Liver (tissue), 9 donors: ENCODE measurements around the gene COPZ1. TPM values are rescaled to one million over a fixed set of nuclear protein-coding genes. Genes with fewer than 3 reads are reported as not detected.

Experiments used
- DNase-seq: peaks from one replicate; pipeline ENCODE4 v3.0.0-alpha.2; 2017; ENCODE audit warnings: low spot score
- H3K27ac ChIP-seq, 2 donors: one replicate each; pipeline ENCODE4 v1.7.0; 2013; ENCODE audit warnings: inconsistent platforms in 2 of 2, low read length in 2 of 2, control low read depth in 1 of 2, low read depth in 1 of 2, mild to moderate bottlenecking in 1 of 2
- H3K27me3 ChIP-seq, 4 donors: one replicate each; pipeline versions ENCODE4 v1.6.1 to v1.7.0; 2013; ENCODE audit warnings: low read length in 3 of 4, inconsistent platforms in 1 of 4, mild to moderate bottlenecking in 1 of 4, moderate library complexity in 1 of 4; ENCODE audit not compliant: control insufficient read depth in 4 of 4, insufficient read depth in 4 of 4
- H3K36me3 ChIP-seq, 4 donors: one replicate each; pipeline versions ENCODE4 v1.6.1 to v1.7.0; 2013; ENCODE audit warnings: low read length in 3 of 4, mild to moderate bottlenecking in 3 of 4, low read depth in 1 of 4, moderate library complexity in 1 of 4; ENCODE audit not compliant: control insufficient read depth in 4 of 4, insufficient read depth in 3 of 4
- H3K4me1 ChIP-seq, 4 donors: one replicate each; pipeline versions ENCODE4 v1.6.1 to v1.7.0; 2013; ENCODE audit warnings: low read length in 3 of 4, mild to moderate bottlenecking in 3 of 4, moderate library complexity in 1 of 4; ENCODE audit not compliant: control insufficient read depth in 4 of 4, insufficient read depth in 4 of 4
- H3K4me3 ChIP-seq, 3 donors: one replicate each; pipeline versions ENCODE4 v1.6.1 to v1.7.0; 2013; ENCODE audit warnings: low read length in 3 of 3, control low read depth in 1 of 3, low read depth in 1 of 3, mild to moderate bottlenecking in 1 of 3
- H3K9ac ChIP-seq, 2 donors: one replicate each; pipeline ENCODE4 v1.7.0; 2013; ENCODE audit warnings: low read length in 2 of 2, mild to moderate bottlenecking in 2 of 2, moderate library complexity in 2 of 2, control low read depth in 1 of 2, low read depth in 1 of 2
- H3K9me3 ChIP-seq, 4 donors: one replicate each; pipeline versions ENCODE4 v1.6.1 to v1.7.0; 2013; ENCODE audit warnings: low read length in 3 of 4; ENCODE audit not compliant: control insufficient read depth in 4 of 4
- EGR1 ChIP-seq, 2 donors: IDR thresholded peaks; 2 replicates each; pipeline ENCODE4 v1.6.1; 2016 to 2018; ENCODE audit warnings: antibody characterized with exemption in 2 of 2, low read depth in 2 of 2
- FOXA1 ChIP-seq: IDR thresholded peaks from 2 replicates; pipeline ENCODE4 v1.6.1; 2016; ENCODE audit warnings: antibody characterized with exemption
- FOXA2 ChIP-seq: IDR thresholded peaks from 2 replicates; pipeline ENCODE4 v1.6.1; 2016; ENCODE audit warnings: antibody characterized with exemption
- GABPA ChIP-seq, 2 donors: IDR thresholded peaks in 1 of 2; conservative IDR thresholded peaks in 1 of 2; 2 replicates each; pipeline ENCODE4 v1.6.1; 2016; ENCODE audit warnings: antibody characterized with exemption in 2 of 2, mild to moderate bottlenecking in 1 of 2, moderate library complexity in 1 of 2
- HNF4A ChIP-seq, 2 donors: conservative IDR thresholded peaks; 2 replicates each; pipeline ENCODE4 v1.6.1; 2016; ENCODE audit warnings: antibody characterized with exemption in 2 of 2, mild to moderate bottlenecking in 2 of 2
- HNF4G ChIP-seq: IDR thresholded peaks from 2 replicates; pipeline ENCODE4 v1.6.1; 2016; ENCODE audit warnings: antibody characterized with exemption
- JUND ChIP-seq, 2 donors: IDR thresholded peaks; 2 replicates each; pipeline ENCODE4 v1.6.1; 2016; ENCODE audit warnings: antibody characterized with exemption in 2 of 2
- NR2F2 ChIP-seq: IDR thresholded peaks from 2 replicates; pipeline ENCODE4 v1.6.1; 2016; ENCODE audit warnings: antibody characterized with exemption
- RAD21 ChIP-seq, 2 donors: IDR thresholded peaks; 2 replicates each; pipeline ENCODE4 v1.6.1; 2016; ENCODE audit warnings: antibody characterized with exemption in 2 of 2, mild to moderate bottlenecking in 2 of 2
- RXRA ChIP-seq, 2 donors: IDR thresholded peaks; 2 replicates each; pipeline ENCODE4 v1.6.1; 2017 to 2018; ENCODE audit warnings: antibody characterized with exemption in 2 of 2, mild to moderate bottlenecking in 1 of 2
- SP1 ChIP-seq: IDR thresholded peaks from 2 replicates; pipeline ENCODE4 v1.6.1; 2018; ENCODE audit warnings: antibody characterized with exemption, mild to moderate bottlenecking
- TAF1 ChIP-seq: conservative IDR thresholded peaks from 2 replicates; pipeline ENCODE4 v1.6.1; 2016; ENCODE audit warnings: antibody characterized with exemption, mild to moderate bottlenecking
- YY1 ChIP-seq: IDR thresholded peaks from 2 replicates; pipeline ENCODE4 v1.6.1; 2016; ENCODE audit warnings: antibody characterized with exemption, mild to moderate bottlenecking
- WGBS: extraction: QIAGEN DNeasy Blood & Tissue Kit; methylation state at CpG from one replicate; pipeline ENCODE4 v1.1.7; 2013; 5-methylcytosine and 5-hydroxymethylcytosine counted together
- polyA plus RNA-seq, 2 donors: library from polyadenylated mRNA; stranded (reverse) in 1 of 2; unstranded in 1 of 2; fragments of 200-250 nt in 1 of 2; fragments of >200 nt in 1 of 2; fragmentation: Nextera tagmentation in 1 of 2; extraction: Ambion mirVana in 1 of 2; gene quantifications; one replicate each; pipeline versions ENCODE4 v1.2.1 to v1.2.3, GENCODE V29; 2013 to 2015
- total RNA-seq, 2 donors: library from RNA; depleted of rRNA; stranded (reverse); fragments of >200 nt; gene quantifications; one replicate each; pipeline ENCODE4 v1.2.3, GENCODE V29; 2014
- TF ChIP-seq, protein P1 (sequence below): IDR thresholded peaks from 2 replicates; pipeline ENCODE4 v1.6.1; 2016; ENCODE audit warnings: antibody characterized with exemption
- TF ChIP-seq, protein P2 (sequence below): IDR thresholded peaks from 2 replicates; pipeline ENCODE4 v1.6.1; 2016; ENCODE audit warnings: antibody characterized with exemption
- TF ChIP-seq, protein P3 (sequence below): IDR thresholded peaks from 2 replicates; pipeline ENCODE4 v1.6.1; 2016; ENCODE audit warnings: antibody characterized with exemption
- TF ChIP-seq, protein P4 (sequence below): fragments of 150-350 bp; IDR thresholded peaks from 2 replicates; pipeline ENCODE4 v1.5.1; 2017; ENCODE audit warnings: improper control_type of control experiment, low read depth, low read length; ENCODE audit not compliant: missing input control
- TF ChIP-seq, protein P5 (sequence below): IDR thresholded peaks from 2 replicates; pipeline ENCODE4 v1.6.1; 2016; ENCODE audit warnings: antibody characterized with exemption, mild to moderate bottlenecking
- donor health status: healthy.
- donor health status: healthy.
- donor health status: healthy.
- donor health status: healthy.
- donor health status: healthy.

Gene COPZ1
- total and polyA plus RNA-seq, 4 donors: 54.6 to 92.6 (median 79.8) TPM

DNA sequence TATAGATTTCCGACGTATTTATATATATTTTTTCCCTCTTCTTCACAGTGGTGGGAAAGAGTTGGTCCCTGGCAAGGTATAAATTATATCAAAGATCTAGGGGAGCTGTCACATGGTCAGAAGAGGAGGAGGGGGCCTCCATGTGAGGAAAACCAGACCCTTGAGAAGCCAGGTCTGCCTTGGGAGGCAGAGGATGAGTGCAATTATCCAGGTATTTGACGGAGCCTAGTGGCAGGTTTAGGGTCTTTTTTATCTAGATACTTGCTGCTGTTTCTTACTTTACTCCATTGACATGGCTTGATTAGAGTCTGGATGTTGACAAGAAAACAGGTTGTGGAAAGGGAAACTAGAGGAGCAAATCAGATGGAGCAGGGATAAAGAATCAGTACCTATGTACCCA, 5.5 kb downstream of the COPZ1 start:
- H3K9ac ChIP-seq: no peak overlapping the region
- H3K36me3 ChIP-seq: no peaks in the 10 kb centered on the region
- H3K4me1 ChIP-seq: peaks cover 8 to 19% (median 16%) of the 10 kb centered on the region in 4 donors
- H3K27ac ChIP-seq: no peak overlapping the region
- H3K9me3 ChIP-seq: no peaks in the 10 kb centered on the region
- WGBS: 89% methylated on average over 3 of the region's 3 CpGs
- no peaks in the 10 kb centered on the region for H3K27me3 ChIP-seq
- TF ChIP-seq GABPA (IDR thresholded peaks at IDR 0.05 in 1 of 2, conservative IDR thresholded peaks at IDR 0.05 in 1 of 2) (no peak), YY1 (no peak), NR2F2 (no peak), FOXA2 (no peak), HNF4A (conservative IDR thresholded peaks at IDR 0.05) (no peak), TAF1 (no peak), HNF4G (no peak), JUND (IDR thresholded peaks at IDR 0.05) (no peak), EGR1 (IDR thresholded peaks at IDR 0.05; ENCODE audit: low read depth in 2 of 2) (no peak), RAD21 (IDR thresholded peaks at IDR 0.05) (no peak), FOXA1 (no peak)
- TF ChIP-seq, protein P1, sequence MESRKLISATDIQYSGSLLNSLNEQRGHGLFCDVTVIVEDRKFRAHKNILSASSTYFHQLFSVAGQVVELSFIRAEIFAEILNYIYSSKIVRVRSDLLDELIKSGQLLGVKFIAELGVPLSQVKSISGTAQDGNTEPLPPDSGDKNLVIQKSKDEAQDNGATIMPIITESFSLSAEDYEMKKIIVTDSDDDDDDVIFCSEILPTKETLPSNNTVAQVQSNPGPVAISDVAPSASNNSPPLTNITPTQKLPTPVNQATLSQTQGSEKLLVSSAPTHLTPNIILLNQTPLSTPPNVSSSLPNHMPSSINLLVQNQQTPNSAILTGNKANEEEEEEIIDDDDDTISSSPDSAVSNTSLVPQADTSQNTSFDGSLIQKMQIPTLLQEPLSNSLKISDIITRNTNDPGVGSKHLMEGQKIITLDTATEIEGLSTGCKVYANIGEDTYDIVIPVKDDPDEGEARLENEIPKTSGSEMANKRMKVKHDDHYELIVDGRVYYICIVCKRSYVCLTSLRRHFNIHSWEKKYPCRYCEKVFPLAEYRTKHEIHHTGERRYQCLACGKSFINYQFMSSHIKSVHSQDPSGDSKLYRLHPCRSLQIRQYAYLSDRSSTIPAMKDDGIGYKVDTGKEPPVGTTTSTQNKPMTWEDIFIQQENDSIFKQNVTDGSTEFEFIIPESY: no peak
- TF ChIP-seq, protein P2, sequence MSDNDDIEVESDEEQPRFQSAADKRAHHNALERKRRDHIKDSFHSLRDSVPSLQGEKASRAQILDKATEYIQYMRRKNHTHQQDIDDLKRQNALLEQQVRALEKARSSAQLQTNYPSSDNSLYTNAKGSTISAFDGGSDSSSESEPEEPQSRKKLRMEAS: no peak
- H3K4me3 ChIP-seq: no peak overlapping the region
- no peak for DNase-seq

DNA sequence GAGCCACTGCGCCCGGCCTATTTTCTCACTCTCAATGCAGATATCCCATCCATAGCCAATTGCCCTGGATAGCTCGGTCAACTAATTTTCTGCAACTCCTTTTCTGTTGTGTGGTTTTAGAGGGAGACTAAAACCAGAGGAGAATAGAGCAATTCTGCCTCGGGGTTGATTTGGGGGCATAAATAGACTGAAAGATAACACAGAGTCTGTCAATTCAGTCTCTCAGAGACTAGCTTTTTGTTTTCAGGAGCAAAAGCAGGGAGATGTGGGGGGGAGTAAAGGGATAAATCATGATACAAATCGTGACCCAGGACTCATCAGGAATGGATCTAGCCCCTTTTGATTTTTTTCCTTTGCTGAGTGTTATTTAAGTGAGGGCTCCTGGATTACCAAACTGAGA, 6.5 kb downstream of the COPZ1 start:
- H3K9me3 ChIP-seq: no peaks in the 10 kb centered on the region
- H3K4me1 ChIP-seq: peaks cover 10 to 18% (median 14%) of the 10 kb centered on the region in 4 donors
- no peak overlapping the region for H3K9ac ChIP-seq
- H3K27me3 ChIP-seq: no peaks in the 10 kb centered on the region
- DNase-seq: no peak
- no peaks in the 10 kb centered on the region for H3K36me3 ChIP-seq
- WGBS: 93% methylated on average over 5 of the region's 5 CpGs
- TF ChIP-seq GABPA (IDR thresholded peaks at IDR 0.05 in 1 of 2, conservative IDR thresholded peaks at IDR 0.05 in 1 of 2) (no peak), FOXA2 (no peak), RAD21 (IDR thresholded peaks at IDR 0.05) (no peak), SP1 (no peak), EGR1 (IDR thresholded peaks at IDR 0.05; ENCODE audit: low read depth in 2 of 2) (no peak), FOXA1 (no peak), JUND (IDR thresholded peaks at IDR 0.05) (no peak), YY1 (no peak), HNF4A (conservative IDR thresholded peaks at IDR 0.05) (no peak), TAF1 (no peak), NR2F2 (no peak), RXRA (IDR thresholded peaks at IDR 0.05) (no peak)
- TF ChIP-seq, protein P3, sequence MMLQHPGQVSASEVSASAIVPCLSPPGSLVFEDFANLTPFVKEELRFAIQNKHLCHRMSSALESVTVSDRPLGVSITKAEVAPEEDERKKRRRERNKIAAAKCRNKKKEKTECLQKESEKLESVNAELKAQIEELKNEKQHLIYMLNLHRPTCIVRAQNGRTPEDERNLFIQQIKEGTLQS: no peak
- TF ChIP-seq, protein P2: no peak
- TF ChIP-seq, protein P4, sequence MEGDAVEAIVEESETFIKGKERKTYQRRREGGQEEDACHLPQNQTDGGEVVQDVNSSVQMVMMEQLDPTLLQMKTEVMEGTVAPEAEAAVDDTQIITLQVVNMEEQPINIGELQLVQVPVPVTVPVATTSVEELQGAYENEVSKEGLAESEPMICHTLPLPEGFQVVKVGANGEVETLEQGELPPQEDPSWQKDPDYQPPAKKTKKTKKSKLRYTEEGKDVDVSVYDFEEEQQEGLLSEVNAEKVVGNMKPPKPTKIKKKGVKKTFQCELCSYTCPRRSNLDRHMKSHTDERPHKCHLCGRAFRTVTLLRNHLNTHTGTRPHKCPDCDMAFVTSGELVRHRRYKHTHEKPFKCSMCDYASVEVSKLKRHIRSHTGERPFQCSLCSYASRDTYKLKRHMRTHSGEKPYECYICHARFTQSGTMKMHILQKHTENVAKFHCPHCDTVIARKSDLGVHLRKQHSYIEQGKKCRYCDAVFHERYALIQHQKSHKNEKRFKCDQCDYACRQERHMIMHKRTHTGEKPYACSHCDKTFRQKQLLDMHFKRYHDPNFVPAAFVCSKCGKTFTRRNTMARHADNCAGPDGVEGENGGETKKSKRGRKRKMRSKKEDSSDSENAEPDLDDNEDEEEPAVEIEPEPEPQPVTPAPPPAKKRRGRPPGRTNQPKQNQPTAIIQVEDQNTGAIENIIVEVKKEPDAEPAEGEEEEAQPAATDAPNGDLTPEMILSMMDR: no peak
- TF ChIP-seq, protein P5, sequence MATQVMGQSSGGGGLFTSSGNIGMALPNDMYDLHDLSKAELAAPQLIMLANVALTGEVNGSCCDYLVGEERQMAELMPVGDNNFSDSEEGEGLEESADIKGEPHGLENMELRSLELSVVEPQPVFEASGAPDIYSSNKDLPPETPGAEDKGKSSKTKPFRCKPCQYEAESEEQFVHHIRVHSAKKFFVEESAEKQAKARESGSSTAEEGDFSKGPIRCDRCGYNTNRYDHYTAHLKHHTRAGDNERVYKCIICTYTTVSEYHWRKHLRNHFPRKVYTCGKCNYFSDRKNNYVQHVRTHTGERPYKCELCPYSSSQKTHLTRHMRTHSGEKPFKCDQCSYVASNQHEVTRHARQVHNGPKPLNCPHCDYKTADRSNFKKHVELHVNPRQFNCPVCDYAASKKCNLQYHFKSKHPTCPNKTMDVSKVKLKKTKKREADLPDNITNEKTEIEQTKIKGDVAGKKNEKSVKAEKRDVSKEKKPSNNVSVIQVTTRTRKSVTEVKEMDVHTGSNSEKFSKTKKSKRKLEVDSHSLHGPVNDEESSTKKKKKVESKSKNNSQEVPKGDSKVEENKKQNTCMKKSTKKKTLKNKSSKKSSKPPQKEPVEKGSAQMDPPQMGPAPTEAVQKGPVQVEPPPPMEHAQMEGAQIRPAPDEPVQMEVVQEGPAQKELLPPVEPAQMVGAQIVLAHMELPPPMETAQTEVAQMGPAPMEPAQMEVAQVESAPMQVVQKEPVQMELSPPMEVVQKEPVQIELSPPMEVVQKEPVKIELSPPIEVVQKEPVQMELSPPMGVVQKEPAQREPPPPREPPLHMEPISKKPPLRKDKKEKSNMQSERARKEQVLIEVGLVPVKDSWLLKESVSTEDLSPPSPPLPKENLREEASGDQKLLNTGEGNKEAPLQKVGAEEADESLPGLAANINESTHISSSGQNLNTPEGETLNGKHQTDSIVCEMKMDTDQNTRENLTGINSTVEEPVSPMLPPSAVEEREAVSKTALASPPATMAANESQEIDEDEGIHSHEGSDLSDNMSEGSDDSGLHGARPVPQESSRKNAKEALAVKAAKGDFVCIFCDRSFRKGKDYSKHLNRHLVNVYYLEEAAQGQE: no peak
- TF ChIP-seq, protein P1: no peak
- H3K27ac ChIP-seq: no peak overlapping the region
- no peak overlapping the region for H3K4me3 ChIP-seq
